GM12878 (cell line): Measurements from ENCODE around the gene TAAR2. TPM values are rescaled to one million over a fixed set of nuclear protein-coding genes. Genes with fewer than 3 reads are reported as not detected.
A peak's percentile ranks its signal among the peaks of the same experiment; 100 is the strongest.
"Not testable (repeated sequence)": the region's sequence is repeated elsewhere in the genome, so short reads cannot be mapped to it uniquely, and the experiment has no call there.

ENCODE experiments used
- ATAC-seq: fragments of 200-7000 bp; cut with Tn5 transposase; 3 replicates; pipeline ENCODE4 v1.9.1; 2020; ENCODE audit warnings: mild to moderate bottlenecking, moderate library complexity
- BruUV-seq: library from RNA; stranded (reverse); fragments of 400-500 nt; replicated peaks from 2 replicates; lab custom pipeline; 2021; lab: Mats Ljungman, UMichigan
- CTCF ChIA-PET: fragments of 300-600 bp; sonication (Branson Sonifier 250); formaldehyde crosslinking; extraction: SDS; loops from one replicate; lab custom pipeline; 2021; ENCODE audit warnings: inconsistent platforms; lab: Yijun Ruan, JAX
- POLR2A ChIA-PET: fragments of 350-600 bp; formaldehyde crosslinking; extraction: SDS; loops from one replicate; lab custom pipeline; 2021; ENCODE audit warnings: inconsistent platforms; lab: Charles Lee
- RAD21 ChIA-PET: fragments of 300-600 bp; sonication (Branson Sonifier 250); formaldehyde crosslinking; loops from one replicate; lab custom pipeline; 2023; ENCODE audit warnings: antibody characterized with exemption; ENCODE audit not compliant: unreplicated experiment; lab: Charles Lee
- SMC1A ChIA-PET: fragments of 300-600 bp; sonication (Branson Sonifier 250); formaldehyde crosslinking; loops from one replicate; lab custom pipeline; 2023; ENCODE audit not compliant: unreplicated experiment, uncharacterized antibody; lab: Charles Lee
- DNase-seq: peaks from one replicate; pipeline ENCODE4 v3.0.0-alpha.2; 2011; ENCODE audit warnings: low read depth, low spot score
- FAIRE-seq: peaks from 3 replicates; lab custom pipeline; 2011; peaks lifted over from hg19 to GRCh38; lab: Jason Lieb, UNC
- H2AFZ ChIP-seq: 2 replicates; pipeline ENCODE4 v1.6.0; 2011; ENCODE audit warnings: low read depth, low read length, control low read depth; ENCODE audit not compliant: control insufficient read depth
- H3K27ac ChIP-seq: 2 replicates; pipeline ENCODE4 v1.5.1; 2011; ENCODE audit warnings: control low read depth; ENCODE audit not compliant: control insufficient read depth, insufficient read depth
- H3K27me3 ChIP-seq, 2 experiments: replicated peaks in 1 of 2; 2 replicates each; pipeline versions ENCODE4 v1.6.0 to v1.6.1; 2011; ENCODE audit warnings: low read length in 1 of 2; ENCODE audit not compliant: control insufficient read depth in 2 of 2, insufficient read depth in 2 of 2
- H3K36me3 ChIP-seq, 2 experiments: 2 replicates each; pipeline ENCODE4 v1.5.1; 2011; ENCODE audit warnings: low read length in 1 of 2; ENCODE audit not compliant: control insufficient read depth in 2 of 2, insufficient read depth in 2 of 2
- H3K4me1 ChIP-seq: 2 replicates; pipeline ENCODE4 v1.6.1; 2011; ENCODE audit warnings: mild to moderate bottlenecking, low read length, moderate library complexity, mixed read lengths; ENCODE audit not compliant: control insufficient read depth, insufficient read depth
- H3K4me2 ChIP-seq: 2 replicates; pipeline ENCODE4 v1.6.0; 2011; ENCODE audit warnings: control low read depth; ENCODE audit not compliant: control insufficient read depth, insufficient read depth
- H3K4me3 ChIP-seq: fragments of 200-600 bp; sonication (generic); 2 replicates; pipeline ENCODE4 v1.5.1; 2016
- H3K79me2 ChIP-seq: 2 replicates; pipeline ENCODE4 v1.6.0; 2011; ENCODE audit warnings: low read length; ENCODE audit not compliant: control insufficient read depth, insufficient read depth
- H3K9ac ChIP-seq: 2 replicates; pipeline ENCODE4 v1.8.0; 2011; ENCODE audit warnings: low read length, control low read depth, mixed read lengths; ENCODE audit not compliant: control insufficient read depth, insufficient read depth
- H3K9me3 ChIP-seq: replicated peaks from 3 replicates; pipeline ENCODE4 v1.5.1; 2011; ENCODE audit warnings: mild to moderate bottlenecking, low read length; ENCODE audit not compliant: control insufficient read depth, insufficient read depth
- H4K20me1 ChIP-seq: 2 replicates; pipeline ENCODE4 v1.6.0; 2011; ENCODE audit not compliant: control insufficient read depth, insufficient read depth
- ASH2L ChIP-seq: fragments of 300-600, 200-600 bp; sonication (generic); IDR thresholded peaks from 2 replicates; pipeline ENCODE4 v1.6.1; 2017; ENCODE audit warnings: low read depth, mild to moderate bottlenecking, borderline replicate concordance
- BCL11A ChIP-seq: IDR thresholded peaks from 2 replicates; pipeline ENCODE4 v1.6.1; 2011; ENCODE audit warnings: low read depth, low read length
- CBFB ChIP-seq: IDR thresholded peaks from 2 replicates; pipeline ENCODE4 v1.6.1; 2016; ENCODE audit warnings: antibody characterized with exemption, low read depth
- CTCF ChIP-seq, 3 experiments: IDR thresholded peaks in 2 of 3; conservative IDR thresholded peaks in 1 of 3; 2 replicates each; pipeline ENCODE4 v1.5.1; 2011; ENCODE audit warnings: low read depth in 3 of 3, low read length in 3 of 3, mild to moderate bottlenecking in 3 of 3, control low read depth in 2 of 3, moderate library complexity in 2 of 3, inconsistent platforms in 1 of 3, mixed read lengths in 1 of 3; ENCODE audit not compliant: control insufficient read depth in 2 of 3, insufficient read depth in 1 of 3; ENCODE audit errors: extremely low read depth in 1 of 3
- DPF2 ChIP-seq: fragments of 450-650 bp; IDR thresholded peaks from 2 replicates; pipeline ENCODE4 v1.6.1; 2017; ENCODE audit warnings: mild to moderate bottlenecking
- HCFC1 ChIP-seq: fragments of 150-350 bp; IDR thresholded peaks from 2 replicates; pipeline ENCODE4 v1.6.1; 2014; ENCODE audit warnings: low read length
- KLF5 ChIP-seq: fragments of 450-650 bp; IDR thresholded peaks from 2 replicates; pipeline ENCODE4 v1.6.1; 2014; ENCODE audit warnings: mild to moderate bottlenecking; ENCODE audit not compliant: partially characterized antibody
- PAX8 ChIP-seq: fragments of 450-650 bp; IDR thresholded peaks from 2 replicates; pipeline ENCODE4 v1.6.1; 2017; ENCODE audit warnings: mild to moderate bottlenecking, moderate library complexity
- RUNX3 ChIP-seq: IDR thresholded peaks from 2 replicates; pipeline ENCODE4 v1.6.1; 2012; ENCODE audit warnings: low read length, inconsistent platforms
- SMAD1 ChIP-seq: fragments of 450-650 bp; IDR thresholded peaks from 2 replicates; pipeline ENCODE4 v1.6.1; 2018; ENCODE audit warnings: mild to moderate bottlenecking, low read depth; ENCODE audit not compliant: partially characterized antibody
- SPI1 ChIP-seq: IDR thresholded peaks from 2 replicates; pipeline ENCODE4 v1.6.1; 2011; ENCODE audit warnings: low read depth, mild to moderate bottlenecking, low read length, moderate library complexity, borderline replicate concordance; ENCODE audit not compliant: insufficient read depth
- ZBTB11 ChIP-seq: fragments of 450-650 bp; formaldehyde crosslinking; IDR thresholded peaks from 2 replicates; pipeline ENCODE4 v1.5.0; 2022; ENCODE audit warnings: mild to moderate bottlenecking, missing genetic modification characterization
- ZZZ3 ChIP-seq: IDR thresholded peaks from 2 replicates; pipeline ENCODE4 v1.6.1; 2011; ENCODE audit warnings: low read depth; ENCODE audit not compliant: control insufficient read depth, insufficient read length
- WGBS: methylation state at CpG from one replicate; pipeline ENCODE4 v1.1.6; 2016; ENCODE audit warnings: low lambda C conversion rate; ENCODE audit not compliant: insufficient replicate concordance, insufficient coverage; ENCODE audit errors: missing lambda C conversion rate; 5-methylcytosine and 5-hydroxymethylcytosine counted together
- in situ Hi-C: fragments of 300-500 bp; cut with MboI; formaldehyde crosslinking; loops from 9 replicates; pipeline ENCODE4 v1.14.3; 2018; ENCODE audit warnings: mixed read lengths
- intact Hi-C: fragments of 100-400 bp; cut with micrococcal nuclease; formaldehyde crosslinking; loops from one replicate; pipeline ENCODE4 v1.14.2; 2022; ENCODE audit not compliant: unreplicated experiment
- polyA plus RNA-seq, 11 experiments: library from polyadenylated mRNA; depleted of rRNA in 4 of 11; unstranded in 6 of 11; stranded (reverse) in 5 of 11; fragments of >200 nt; fragmentation: Nextera tagmentation in 4 of 11; fragmentation: Illumina TruSeq in 1 of 11; extraction: Ambion mirVana in 4 of 11; extraction: Trizol in 1 of 11; gene quantifications; 1 replicate in 1 of 11; 2 replicates in 10 of 11; pipeline versions ENCODE4 v1.2.1 to v1.2.3, GENCODE V29; 2011 to 2016; ENCODE audit warnings: inconsistent platforms in 2 of 11, missing spikeins in 2 of 11, low read depth in 1 of 11
- total RNA-seq, 4 experiments: library from RNA; depleted of rRNA in 3 of 4; stranded (reverse); fragments of >200 nt in 3 of 4; fragmentation: Illumina TruSeq in 1 of 4; extraction: Trizol in 1 of 4; gene quantifications; 2 replicates each; pipeline versions ENCODE4 v1.2.1 to v1.2.3, GENCODE V29; 2013 to 2021

TAAR2 gene
- total and polyA plus RNA-seq, 10 of the 15 experiments (the other 5 are each of a cell fraction or from before 2014, with no cell fraction given) = not detected

GRCh38 chr6:132643547-132643946 lies 19.5 kb upstream of the TAAR2 start:
- ChIA-PET SMC1A (no interaction called here), POLR2A (interaction anchor here (0.5 kb wide), 1 partner anchor 27 kb away, joined by 6 read pairs; no protein-coding TSS in a partner anchor), RAD21 (no interaction called here), CTCF (no interaction called here)
- BruUV-seq = no TSS peak
- Histone ChIP-seq H3K79me2 (no peaks in the 10 kb centered on the region), H3K4me2 (no peak overlapping the region), H3K27me3 (no peaks in the 10 kb centered on the region), H2AFZ (no peak overlapping the region), H4K20me1 (no peaks in the 10 kb centered on the region), H3K4me3 (no peak overlapping the region), H3K27ac (no peak overlapping the region), H3K9me3 (no peaks in the 10 kb centered on the region), H3K36me3 (no peaks in the 10 kb centered on the region), H3K4me1 (0 out of 2 replicates have a peak, but pooled peaks cover 5% of the 10 kb centered on the region), H3K9ac (no peak overlapping the region)
- TF ChIP-seq RUNX3 = no peak
- TF ChIP-seq KLF5 = no peak
- TF ChIP-seq SMAD1 = no peak
- TF ChIP-seq CBFB = no peak
- no peak for TF ChIP-seq BCL11A
- no peak for TF ChIP-seq CTCF (IDR thresholded peaks at IDR 0.05 in 2 of 3, conservative IDR thresholded peaks at IDR 0.05 in 1 of 3; ENCODE audit: control insufficient read depth in 2 of 3, extremely low read depth in 1 of 3, insufficient read depth in 1 of 3, low read depth in 3 of 3, low read length in 3 of 3)
- TF ChIP-seq HCFC1 = no peak
- no peak for TF ChIP-seq DPF2
- TF ChIP-seq SPI1 = no peak
- TF ChIP-seq PAX8 = no peak
- TF ChIP-seq ASH2L = no peak
- TF ChIP-seq ZZZ3 = no peak
- no peak for TF ChIP-seq ZBTB11 (CRISPR knock-in tag)
- peak; percentile 77 for ATAC-seq
- in situ Hi-C loops (no loop called here), intact Hi-C loops (no loop called here)
- no peak for DNase-seq
- FAIRE-seq = no peak
- 0% methylated on average over 3 of the region's 3 CpGs for WGBS

- FAIRE-seq, H3K9me3 ChIP-seq, RAD21 ChIA-PET, H3K27me3 ChIP-seq, H3K36me3 ChIP-seq, BruUV-seq, POLR2A ChIA-PET, DNase-seq, H3K79me2 ChIP-seq, H3K4me2 ChIP-seq, CTCF ChIA-PET, H3K4me1 ChIP-seq, H2AFZ ChIP-seq, H3K27ac ChIP-seq, H4K20me1 ChIP-seq, ATAC-seq, H3K9ac ChIP-seq, SMC1A ChIA-PET, H3K4me3 ChIP-seq, intact Hi-C loops, in situ Hi-C loops: not testable (repeated sequence)
- WGBS = 5% methylated on average over 1 of the region's 1 CpG
Measured at GRCh38 chr6:132637135-132637534, 13.1 kb upstream of the TAAR2 start.
